Uterus (tissue), 2 donors: Measurements from ENCODE around the gene PRH2.

Experiments used
- POLR2A ChIP-seq, 2 donors: fragments of 450-650 bp; IDR thresholded peaks; one replicate each; pipeline ENCODE4 v1.6.1; 2016; ENCODE audit warnings: antibody characterized with exemption in 2 of 2, mild to moderate bottlenecking in 1 of 2, moderate library complexity in 1 of 2
- TF ChIP-seq, protein P1 (sequence below), 4 experiments: fragments of 200-600 bp in 2 of 4; fragments of 450-650 bp in 2 of 4; sonication (generic) in 2 of 4; IDR thresholded peaks; one replicate each; pipeline ENCODE4 v1.5.1; 2016 to 2019; ENCODE audit warnings: antibody characterized with exemption in 4 of 4, mild to moderate bottlenecking in 2 of 4, moderate library complexity in 1 of 4

GRCh38 chr12:10910380-10910779, 18.7 kb upstream of the PRH2 start:
- TF ChIP-seq, protein P1, sequence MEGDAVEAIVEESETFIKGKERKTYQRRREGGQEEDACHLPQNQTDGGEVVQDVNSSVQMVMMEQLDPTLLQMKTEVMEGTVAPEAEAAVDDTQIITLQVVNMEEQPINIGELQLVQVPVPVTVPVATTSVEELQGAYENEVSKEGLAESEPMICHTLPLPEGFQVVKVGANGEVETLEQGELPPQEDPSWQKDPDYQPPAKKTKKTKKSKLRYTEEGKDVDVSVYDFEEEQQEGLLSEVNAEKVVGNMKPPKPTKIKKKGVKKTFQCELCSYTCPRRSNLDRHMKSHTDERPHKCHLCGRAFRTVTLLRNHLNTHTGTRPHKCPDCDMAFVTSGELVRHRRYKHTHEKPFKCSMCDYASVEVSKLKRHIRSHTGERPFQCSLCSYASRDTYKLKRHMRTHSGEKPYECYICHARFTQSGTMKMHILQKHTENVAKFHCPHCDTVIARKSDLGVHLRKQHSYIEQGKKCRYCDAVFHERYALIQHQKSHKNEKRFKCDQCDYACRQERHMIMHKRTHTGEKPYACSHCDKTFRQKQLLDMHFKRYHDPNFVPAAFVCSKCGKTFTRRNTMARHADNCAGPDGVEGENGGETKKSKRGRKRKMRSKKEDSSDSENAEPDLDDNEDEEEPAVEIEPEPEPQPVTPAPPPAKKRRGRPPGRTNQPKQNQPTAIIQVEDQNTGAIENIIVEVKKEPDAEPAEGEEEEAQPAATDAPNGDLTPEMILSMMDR (IDR thresholded peaks at IDR 0.05): no peak
- TF ChIP-seq POLR2A (IDR thresholded peaks at IDR 0.05): no peak
